Heart left ventricle (tissue), 16 donors: ENCODE results near the gene FAM3D. TPM values are rescaled to one million over a fixed set of nuclear protein-coding genes. Genes with fewer than 3 reads are reported as not detected.
A peak's percentile ranks its signal among the peaks of the same experiment; 100 is the strongest.

Experiments used
- ATAC-seq, 4 donors: fragments of 200-7000 bp; cut with Tn5 transposase; one replicate each; pipeline ENCODE4 v1.9.1; 2020 to 2022; ENCODE audit warnings: moderate library complexity in 4 of 4, mild to moderate bottlenecking in 3 of 4, moderate number of reproducible peaks in 1 of 4
- DNase-seq, 5 donors: peaks; one replicate each; pipeline ENCODE4 v3.0.0-alpha.2; 2020
- H3K27ac ChIP-seq, 12 donors: fragments of 200-600 bp; sonication (generic) in 4 of 12; one replicate each; pipeline versions ENCODE4 v1.5.0 to v1.8.0; 2016 to 2022; ENCODE audit warnings: mild to moderate bottlenecking in 2 of 12
- H3K27me3 ChIP-seq, 9 donors: fragments of 200-600 bp; sonication (generic) in 2 of 9; one replicate each; pipeline versions ENCODE4 v1.5.1 to v1.8.0; 2016 to 2022; ENCODE audit warnings: mild to moderate bottlenecking in 3 of 9
- H3K36me3 ChIP-seq, 9 donors: fragments of 200-600 bp; sonication (generic) in 2 of 9; one replicate each; pipeline versions ENCODE4 v1.5.0 to v1.8.0; 2018 to 2022; ENCODE audit warnings: mild to moderate bottlenecking in 2 of 9
- H3K4me1 ChIP-seq, 12 donors: fragments of 200-600 bp; sonication (generic) in 4 of 12; one replicate each; pipeline versions ENCODE4 v1.5.0 to v1.8.0; 2016 to 2022; ENCODE audit warnings: mild to moderate bottlenecking in 3 of 12
- H3K4me3 ChIP-seq, 12 donors: fragments of 200-600 bp; sonication (generic) in 4 of 12; one replicate each; pipeline versions ENCODE4 v1.5.0 to v1.8.0; 2017 to 2022; ENCODE audit warnings: mild to moderate bottlenecking in 9 of 12, moderate library complexity in 4 of 12
- H3K9me3 ChIP-seq, 12 donors: fragments of 200-600 bp; sonication (generic) in 4 of 12; one replicate each; pipeline versions ENCODE4 v1.5.0 to v1.8.0; 2016 to 2022; ENCODE audit warnings: mild to moderate bottlenecking in 1 of 12
- POLR2A ChIP-seq, 2 donors: fragments of 450-650 bp; IDR thresholded peaks; one replicate each; pipeline ENCODE4 v1.6.1; 2017; ENCODE audit warnings: antibody characterized with exemption in 2 of 2, mild to moderate bottlenecking in 2 of 2, moderate library complexity in 2 of 2
- WGBS, 4 donors: extraction: QIAGEN DNeasy Blood & Tissue Kit in 2 of 4; methylation state at CpG; one replicate each; pipeline versions ENCODE4 v1.1.5 to v1.1.7; 2013 to 2018; 5-methylcytosine and 5-hydroxymethylcytosine counted together
- intact Hi-C, 10 donors: fragments of 100-400 bp; cut with DNase I; formaldehyde crosslinking; loops; one replicate each; pipeline versions ENCODE4 v1.11.1 to v1.14.2; 2022
- polyA plus RNA-seq, 2 donors: library from polyadenylated mRNA; stranded (reverse); fragments of 200-250 nt; gene quantifications; one replicate each; pipeline ENCODE4 v1.2.3, GENCODE V29; 2013
- total RNA-seq, 9 donors: library from RNA; depleted of rRNA in 2 of 9; stranded (reverse); fragments of >200 nt in 2 of 9; fragmentation: NEBNext Ultra II Directional in 3 of 9; extraction: Animal tissue kit (Norgen Biotek cat#: 25700) in 3 of 9; gene quantifications; one replicate each; pipeline versions ENCODE4 v1.1.0 to v1.2.4, GENCODE V29; 2016 to 2023
- TF ChIP-seq, protein P1 (sequence below), 12 donors: fragments of 200-600 bp; sonication (generic) in 4 of 12; IDR thresholded peaks; one replicate each; pipeline versions ENCODE4 v1.5.0 to v1.8.0; 2018 to 2022; ENCODE audit warnings: antibody characterized with exemption in 12 of 12, mild to moderate bottlenecking in 5 of 12
- donor health status: ischemic (EF 13 %, LVEDD 7.1; RV severe dilation, severe dysfunction).
- donor health status: healthy with polysubstance abuse.
- donor health status: DM: no; HTN: yes; CAD: no.
- donor health status: DM: no; HTN: no; CAD: no.
- donor health status: ischemic (EF 25% LVEDD 6.9; RV normal size, moderate dysfunction).
- donor health status: ischemic (EF 25% LVEDD 5.7; RV mildly dilated, moderate dysfunction).
- donor health status: healthy.
- donor health status: DM: yes; HTN: yes; CAD: no.
- donor health status: ischemic (EF 35%, LVEDD 5.7; RV mildly dilated, moderate dysfunction).
- donor health status: nonischemic (EF 11% LVEDD 7.7; RV severe dilation, severe dysfunction).
- donor health status: DM: yes; HTN: yes; CAD: no.
- donor health status: PGD.
- donor health status: ischemic (EF 29% LVEDD 5.4; RV normal size, mild dysfunction).
- donor health status: nonischemic (EF 23%, LVEDD 6.1; RV moderate dilation, normal function).

Gene FAM3D
- total and polyA plus RNA-seq, 11 donors = 0.06 TPM; not detected in 10

GRCh38 chr3:58617338-58617761, 49.2 kb downstream of the FAM3D start:
- 50 to 74% (median 55%) methylated on average over 8 of the region's 8 CpGs for WGBS, 4 donors
- H3K27me3 ChIP-seq = no peaks in the 10 kb centered on the region
- no peak for DNase-seq
- TF ChIP-seq, protein P1, sequence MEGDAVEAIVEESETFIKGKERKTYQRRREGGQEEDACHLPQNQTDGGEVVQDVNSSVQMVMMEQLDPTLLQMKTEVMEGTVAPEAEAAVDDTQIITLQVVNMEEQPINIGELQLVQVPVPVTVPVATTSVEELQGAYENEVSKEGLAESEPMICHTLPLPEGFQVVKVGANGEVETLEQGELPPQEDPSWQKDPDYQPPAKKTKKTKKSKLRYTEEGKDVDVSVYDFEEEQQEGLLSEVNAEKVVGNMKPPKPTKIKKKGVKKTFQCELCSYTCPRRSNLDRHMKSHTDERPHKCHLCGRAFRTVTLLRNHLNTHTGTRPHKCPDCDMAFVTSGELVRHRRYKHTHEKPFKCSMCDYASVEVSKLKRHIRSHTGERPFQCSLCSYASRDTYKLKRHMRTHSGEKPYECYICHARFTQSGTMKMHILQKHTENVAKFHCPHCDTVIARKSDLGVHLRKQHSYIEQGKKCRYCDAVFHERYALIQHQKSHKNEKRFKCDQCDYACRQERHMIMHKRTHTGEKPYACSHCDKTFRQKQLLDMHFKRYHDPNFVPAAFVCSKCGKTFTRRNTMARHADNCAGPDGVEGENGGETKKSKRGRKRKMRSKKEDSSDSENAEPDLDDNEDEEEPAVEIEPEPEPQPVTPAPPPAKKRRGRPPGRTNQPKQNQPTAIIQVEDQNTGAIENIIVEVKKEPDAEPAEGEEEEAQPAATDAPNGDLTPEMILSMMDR (IDR thresholded peaks at IDR 0.05) = no peak
- TF ChIP-seq POLR2A (IDR thresholded peaks at IDR 0.05) = no peak
- peaks cover 0 to 59% (median 9%) of the 10 kb centered on the region in 12 donors for H3K4me1 ChIP-seq
- H3K4me3 ChIP-seq = no peak overlapping the region
- no peaks in the 10 kb centered on the region for H3K9me3 ChIP-seq
- H3K36me3 ChIP-seq = no peaks in the 10 kb centered on the region
- peak overlapping the region in 6 of 12 donors; percentile 15 to 66 (median 32) for H3K27ac ChIP-seq
- intact Hi-C loops = no loop called here
- ATAC-seq = no peak

DNA sequence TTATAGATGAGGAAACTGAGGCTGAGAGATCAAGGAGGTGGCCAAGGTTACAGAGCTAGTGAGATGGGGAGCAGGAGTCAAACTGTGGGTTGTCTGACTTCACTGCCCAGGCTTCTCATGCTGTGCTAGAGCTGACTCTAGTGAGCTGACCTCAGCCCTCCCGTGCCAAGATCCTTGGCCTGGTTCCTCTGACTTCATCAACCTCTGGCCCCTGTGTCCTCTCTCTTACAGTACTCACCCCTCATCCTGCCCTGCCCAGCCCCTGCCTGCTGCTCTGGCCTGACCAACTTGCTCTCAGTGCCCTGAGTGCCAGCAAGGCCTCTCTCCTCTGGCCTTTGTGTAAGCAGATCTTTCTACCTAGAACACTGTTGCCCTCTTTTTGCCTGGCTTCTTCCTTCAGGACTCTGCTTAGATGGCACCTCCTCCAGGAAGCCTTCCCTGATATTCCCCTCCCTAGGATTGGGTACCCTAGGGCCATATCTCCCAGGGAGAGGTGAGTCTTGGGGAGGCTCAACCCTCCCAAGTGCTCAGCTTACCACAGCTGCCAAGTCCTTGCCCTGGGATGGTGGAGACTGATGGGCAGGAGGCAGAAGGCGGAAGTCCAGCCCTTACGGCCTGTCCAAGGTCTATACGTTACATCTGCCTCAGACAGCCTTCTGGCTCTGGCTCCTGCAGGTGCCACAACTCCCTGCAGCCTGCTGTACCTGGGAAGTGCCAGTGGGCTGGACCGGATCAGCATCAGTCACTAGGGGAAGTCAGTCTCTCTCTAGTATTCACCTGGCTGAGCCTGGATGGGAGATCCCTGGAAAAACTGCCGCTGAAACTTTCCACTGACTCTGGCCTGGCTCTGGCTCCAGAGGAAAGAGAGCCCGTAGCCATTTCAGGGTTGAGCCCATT, 53.1 kb downstream of the FAM3D start:
- H3K27ac ChIP-seq = peak overlapping the region in 8 of 12 donors; percentile 3 to 81 (median 50)
- 55 to 82% (median 70%) methylated on average over 5 to 7 of the region's 7 CpGs for WGBS, 4 donors
- H3K27me3 ChIP-seq = no peaks in the 10 kb centered on the region

GRCh38 chr3:58612830-58613229, 53.7 kb downstream of the FAM3D start:
- DNase-seq (peak in 3 of 5 donors; percentile 31 to 84 (median 71)), ATAC-seq (peak; percentile 27 to 84 (median 71))
- H3K27ac ChIP-seq = peak overlapping the region in 8 of 12 donors; percentile 3 to 81 (median 50)
- intact Hi-C loops = no loop called here
- no peak for TF ChIP-seq POLR2A (IDR thresholded peaks at IDR 0.05)
- TF ChIP-seq, protein P1 (IDR thresholded peaks at IDR 0.05) = no peak
- WGBS, 4 donors = 25 to 51% (median 29%) methylated on average over 9 of the region's 9 CpGs
- peaks cover 0 to 60% (median 12%) of the 10 kb centered on the region in 12 donors for H3K4me1 ChIP-seq
- H3K36me3 ChIP-seq = no peaks in the 10 kb centered on the region
- H3K27me3 ChIP-seq = no peaks in the 10 kb centered on the region
- no peak overlapping the region for H3K4me3 ChIP-seq
- H3K9me3 ChIP-seq = no peaks in the 10 kb centered on the region

More for the DNA sequence above, 53.1 kb downstream of the FAM3D start:
- Histone ChIP-seq H3K4me3 (no peak overlapping the region), H3K4me1 (peaks cover 0 to 61% (median 13%) of the 10 kb centered on the region in 12 donors), H3K9me3 (no peaks in the 10 kb centered on the region), H3K36me3 (no peaks in the 10 kb centered on the region)
- TF ChIP-seq POLR2A (IDR thresholded peaks at IDR 0.05) = no peak
- TF ChIP-seq, protein P1 (IDR thresholded peaks at IDR 0.05) = no peak
- intact Hi-C loops = no loop called here
- DNase-seq (no peak), ATAC-seq (peak in 3 of 4 donors; percentile 8 to 45 (median 44))

GRCh38 chr3:58609990-58610389, 56.6 kb downstream of the FAM3D start:
- 77 to 85% (median 79%) methylated on average over 7 of the region's 7 CpGs for WGBS, 4 donors
- ATAC-seq (peak in 3 of 4 donors; percentile 35 to 50 (median 36)), DNase-seq (no peak)
- Histone ChIP-seq H3K4me1 (peaks cover 0 to 42% (median 10%) of the 10 kb centered on the region in 12 donors), H3K4me3 (no peak overlapping the region), H3K27me3 (no peaks in the 10 kb centered on the region), H3K36me3 (no peaks in the 10 kb centered on the region), H3K9me3 (no peaks in the 10 kb centered on the region), H3K27ac (peak overlapping the region in 10 of 12 donors; percentile 19 to 78 (median 40))
- intact Hi-C loops = no loop called here
- TF ChIP-seq POLR2A (IDR thresholded peaks at IDR 0.05) = no peak
- TF ChIP-seq, protein P1 (IDR thresholded peaks at IDR 0.05) = no peak
